T-cell (primary cell): ENCODE measurements around the gene GPR162. TPM values are rescaled to one million over a fixed set of nuclear protein-coding genes. Genes with fewer than 3 reads are reported as not detected.

Source experiments
- ATAC-seq, 4 experiments: fragments of 200-7000 bp in 3 of 4; fragments of 150-1000 bp in 1 of 4; cut with Tn5 transposase; replicated peaks in 1 of 4; 1 replicate in 3 of 4; 2 replicates in 1 of 4; pipeline ENCODE4 v1.10.0; 2021; ENCODE audit warnings: moderate library complexity in 3 of 4, mild to moderate bottlenecking in 2 of 4, moderate number of reproducible peaks in 1 of 4
- CTCF ChIA-PET, 2 donors: fragments of 300-600 bp; sonication (Branson Sonifier 250); formaldehyde crosslinking; loops; one replicate each; lab custom pipeline; 2022; ENCODE audit warnings: antibody characterized with exemption in 2 of 2; lab: Charles Lee
- POLR2A ChIA-PET, 2 donors: fragments of 300-600 bp; sonication (Branson Sonifier 250); formaldehyde crosslinking; loops; one replicate each; lab custom pipeline; 2022; ENCODE audit warnings: antibody characterized with exemption in 2 of 2; lab: Charles Lee
- DNase-seq, 35 experiments: peaks; one replicate each; pipeline versions ENCODE4 v3.0.0 to v3.0.0-alpha.2; 2013 to 2023
- H3K27ac ChIP-seq: one replicate; pipeline ENCODE4 v1.5.1; 2013; ENCODE audit warnings: low read length
- H3K27me3 ChIP-seq, 2 experiments: replicated peaks in 1 of 2; 1 replicate in 1 of 2; 2 replicates in 1 of 2; pipeline versions ENCODE4 v1.6.1 to v1.7.0; 2013; ENCODE audit warnings: low read length in 1 of 2, mixed read lengths in 1 of 2; ENCODE audit not compliant: control insufficient read depth in 2 of 2, insufficient read depth in 2 of 2; ENCODE audit errors: extremely low read depth in 1 of 2
- H3K36me3 ChIP-seq, 2 donors: 1 replicate in 1 of 2; 2 replicates in 1 of 2; pipeline versions ENCODE4 v1.6.1 to v1.7.0; 2013; ENCODE audit warnings: low read length in 1 of 2; ENCODE audit not compliant: control insufficient read depth in 2 of 2, insufficient read depth in 1 of 2; ENCODE audit errors: extremely low read depth in 1 of 2
- H3K4me1 ChIP-seq, 2 experiments: 1 replicate in 1 of 2; 2 replicates in 1 of 2; pipeline versions ENCODE4 v1.6.1 to v1.7.0; 2013; ENCODE audit warnings: low read length in 2 of 2, mixed read lengths in 1 of 2; ENCODE audit not compliant: insufficient read depth in 2 of 2, control insufficient read depth in 1 of 2; ENCODE audit errors: extremely low read depth in 1 of 2
- H3K4me3 ChIP-seq, 2 donors: 1 replicate in 1 of 2; 2 replicates in 1 of 2; pipeline versions ENCODE4 v1.5.1 to v1.7.0; 2013; ENCODE audit warnings: mild to moderate bottlenecking in 2 of 2, low read length in 1 of 2, moderate library complexity in 1 of 2; ENCODE audit not compliant: control insufficient read depth in 1 of 2; ENCODE audit errors: extremely low read depth in 1 of 2
- H3K9me3 ChIP-seq: 2 replicates; pipeline ENCODE4 v1.7.0; 2013
- H3K27ac Mint-ChIP-seq, 2 donors: one replicate each; pipeline ENCODE4 v1.8.0; 2020 to 2021; ENCODE audit warnings: mild to moderate bottlenecking in 2 of 2, mixed read lengths in 2 of 2
- H3K27me3 Mint-ChIP-seq, 2 donors: one replicate each; pipeline ENCODE4 v1.8.0; 2021 to 2022; ENCODE audit warnings: mixed read lengths in 2 of 2
- H3K36me3 Mint-ChIP-seq: one replicate; pipeline ENCODE4 v1.8.0; 2021; ENCODE audit warnings: mixed read lengths
- H3K4me1 Mint-ChIP-seq, 3 donors: one replicate each; pipeline ENCODE4 v1.8.0; 2020 to 2022; ENCODE audit warnings: mixed read lengths in 3 of 3, mild to moderate bottlenecking in 1 of 3
- H3K4me3 Mint-ChIP-seq, 3 donors: one replicate each; pipeline ENCODE4 v1.8.0; 2020 to 2022; ENCODE audit warnings: mild to moderate bottlenecking in 3 of 3, mixed read lengths in 3 of 3, moderate library complexity in 3 of 3
- H3K9me3 Mint-ChIP-seq, 3 donors: one replicate each; pipeline ENCODE4 v1.8.0; 2020 to 2022; ENCODE audit warnings: mixed read lengths in 3 of 3
- WGBS: methylation state at CpG from one replicate; pipeline ENCODE4 v1.1.5; 2013; ENCODE audit warnings: missing lambda C conversion rate; ENCODE audit not compliant: insufficient coverage; 5-methylcytosine and 5-hydroxymethylcytosine counted together
- total RNA-seq, 35 experiments: library from RNA in 6 of 35; stranded (reverse) in 6 of 35; fragments of 120-200 nt in 1 of 35; gene quantifications; one replicate each; pipeline versions ENCODE4 v1.2.1 to v1.2.4 and lab custom pipeline; 2013 to 2026

GPR162 gene
- total RNA-seq, 5 donors from 2014 or later (not counting 1 experiment from before 2014, with no cell fraction given): 0.13 to 0.46 TPM; not detected in 3

GRCh38 chr12:6851153-6851920 is 29.7 kb downstream of the GPR162 start, which contains the start of gene CDCA3:
CDCA3 (minus strand) TSS chr12:6851286; CDS start chr12:6850952, 334 bp downstream.
- Histone ChIP-seq H3K4me1 (peaks cover 20 to 34% of the 10 kb centered on the region in 2 experiments), H3K36me3 (peaks cover 7 to 15% of the 10 kb centered on the region in 2 donors), H3K27ac (peak within 1 kb of the TSS; percentile 94), H3K27me3 (no peaks in the 10 kb centered on the region), H3K4me3 (peak within 1 kb of the TSS; percentile 69 to 97), H3K9me3 (no peaks in the 10 kb centered on the region)
- Mint-ChIP-seq H3K9me3 (no peaks in the 10 kb centered on the region), H3K4me3 (peak within 1 kb of the TSS; percentile 79 to 98 (median 94)), H3K27me3 (no peaks in the 10 kb centered on the region), H3K4me1 (peaks cover 22 to 38% (median 33%) of the 10 kb centered on the region in 3 donors), H3K36me3 (peaks cover 6% of the 10 kb centered on the region), H3K27ac (peak within 1 kb of the TSS; percentile 98 to 99)
- ChIA-PET CTCF (interaction anchor here (0.5 to 3.9 kb wide), 28 partner anchors 16 to 1375 kb away, joined by 3 to 58 read pairs (median 4); partner anchors contain the start of genes C12orf57 (in 1 of the 2), COPS7A (in 1 of the 2), LPCAT3 (in 1 of the 2) and MLF2 (in 1 of the 2)), POLR2A (interaction anchor here (0.6 to 3.1 kb wide), 8 partner anchors 17 to 286 kb away, joined by 3 to 19 read pairs (median 7); partner anchors contain the start of genes C12orf57 (in 1 of the 2), ENO2 (in 1 of the 2), MLF2 (in 1 of the 2) and RNU7-1 (in 1 of the 2))
- DNase-seq (peak; percentile 73 to 96 (median 91)), ATAC-seq (peak; percentile 49 to 60 (median 57))
- 0% methylated on average over 18 of the region's 37 CpGs for WGBS

DNA sequence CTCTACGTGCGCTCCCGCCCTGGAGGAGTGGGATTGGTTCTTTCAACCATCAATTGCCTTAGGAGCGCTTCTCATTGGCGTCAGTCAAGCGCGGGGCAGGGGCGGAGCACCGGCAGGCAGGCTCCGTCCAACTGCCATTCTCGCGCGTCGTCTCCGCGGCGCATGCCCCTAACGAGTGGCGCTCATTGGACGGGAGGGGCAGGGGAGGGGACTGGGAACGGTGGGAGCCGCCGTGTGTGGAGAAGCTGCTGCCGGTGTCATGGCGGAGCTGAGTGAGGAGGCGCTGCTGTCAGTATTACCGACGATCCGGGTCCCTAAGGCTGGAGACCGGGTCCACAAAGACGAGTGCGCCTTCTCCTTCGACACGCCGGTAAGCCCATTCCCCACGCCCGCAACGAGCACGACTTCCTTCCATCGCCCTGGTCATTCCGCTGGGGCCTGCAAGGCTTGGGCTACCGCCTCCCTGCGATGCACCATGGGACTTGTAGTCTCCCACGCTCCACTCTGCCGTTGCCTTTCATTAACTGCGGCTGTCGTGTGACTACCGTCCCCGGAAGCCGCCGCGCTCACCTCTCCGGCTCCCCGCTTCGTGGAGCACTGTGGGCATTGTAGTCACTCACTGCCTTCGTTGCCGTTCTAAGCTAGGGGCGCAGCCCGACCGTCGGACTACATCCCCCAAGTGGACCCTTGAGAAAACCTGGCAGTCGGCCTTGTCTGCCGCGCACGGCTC is 30.5 kb downstream of the GPR162 start, which contains the start of gene USP5:
USP5 (plus strand) TSS at position 230 of the 730 bp plus-strand sequence; CDS start at position 260, 30 bp downstream.
- Histone ChIP-seq H3K36me3 (peaks cover 7 to 23% of the 10 kb centered on the region in 2 donors), H3K4me1 (peaks cover 20 to 34% of the 10 kb centered on the region in 2 experiments), H3K27ac (peak within 1 kb of the TSS; percentile 94), H3K27me3 (no peaks in the 10 kb centered on the region), H3K4me3 (peak within 1 kb of the TSS; percentile 69 to 97), H3K9me3 (no peaks in the 10 kb centered on the region)
- Mint-ChIP-seq H3K27me3 (no peaks in the 10 kb centered on the region), H3K9me3 (no peaks in the 10 kb centered on the region), H3K36me3 (peaks cover 9% of the 10 kb centered on the region), H3K4me3 (peak within 1 kb of the TSS; percentile 79 to 98 (median 94)), H3K4me1 (peaks cover 22 to 38% (median 33%) of the 10 kb centered on the region in 3 donors), H3K27ac (peak within 1 kb of the TSS; percentile 98 to 99)
- peak; percentile 78 to 81 (median 79) for ATAC-seq
- POLR2A ChIA-PET: interaction anchor here (0.5 to 3.1 kb wide), 12 partner anchors 15 to 380 kb away, joined by 3 to 19 read pairs (median 4); partner anchors contain the start of genes C12orf57 (in 1 of the 2), ENO2 (in 1 of the 2), LPCAT3 (in 1 of the 2) and LRRC23 (in 1 of the 2)
- DNase-seq: peak; percentile 92 to 100 (median 99)
- CTCF ChIA-PET: interaction anchor here (0.5 to 3.9 kb wide), 31 partner anchors 13 to 1374 kb away, joined by 3 to 58 read pairs (median 4); partner anchors contain the start of genes C12orf57 (in 1 of the 2), COPS7A (in 1 of the 2), LPCAT3 (in 1 of the 2) and MLF2 (in 1 of the 2)
- WGBS: under 1% methylated on average over 60 of the region's 65 CpGs

DNA sequence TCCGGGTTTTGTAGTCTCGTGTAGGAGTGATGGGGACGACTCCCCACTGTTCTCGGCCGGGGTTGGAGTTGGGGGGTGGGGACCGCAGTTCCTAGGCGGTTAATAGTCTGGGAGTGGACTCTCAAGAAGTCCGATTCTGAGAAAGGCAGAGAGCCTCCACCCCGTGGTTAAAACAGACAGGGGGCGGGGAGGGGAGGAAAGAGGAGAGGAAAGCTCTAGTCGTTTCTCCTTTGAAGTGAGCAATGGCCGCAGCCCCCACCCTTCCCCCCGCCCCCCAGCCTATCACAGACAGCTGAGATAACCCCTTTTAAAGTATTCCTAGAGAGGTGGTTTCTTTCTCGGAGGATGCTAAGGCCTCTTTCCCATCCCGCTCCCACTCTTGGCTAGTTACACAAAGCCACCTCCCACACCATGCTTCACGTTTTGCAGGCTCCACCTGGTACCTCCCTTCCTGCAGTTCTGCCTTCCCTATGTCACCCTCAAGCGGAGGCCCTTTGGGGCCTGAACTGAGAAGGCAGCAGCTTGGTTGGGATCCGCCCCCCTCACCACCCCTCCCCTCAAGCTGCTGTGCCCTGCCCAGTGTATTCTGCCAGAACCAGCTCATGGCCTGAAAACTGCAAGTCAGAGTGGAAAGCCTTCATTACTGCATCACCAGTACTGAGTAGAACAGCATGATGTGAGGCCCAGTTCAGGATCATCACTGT is 31.2 kb downstream of the GPR162 start:
- POLR2A ChIA-PET: interaction anchor here (0.5 to 3.1 kb wide), 12 partner anchors 14 to 381 kb away, joined by 3 to 19 read pairs (median 4); partner anchors contain the start of genes C12orf57 (in 1 of the 2), LPCAT3 (in 1 of the 2), LRRC23 (in 1 of the 2) and MLF2 (in 1 of the 2)

GRCh38 chr12:6853626-6854025 is 32.0 kb downstream of the GPR162 start:
- Mint-ChIP-seq H3K27me3 (no peaks in the 10 kb centered on the region), H3K36me3 (peaks cover 21% of the 10 kb centered on the region), H3K4me3 (peak overlapping the region; percentile 79 to 98 (median 94)), H3K4me1 (peaks cover 22 to 41% (median 33%) of the 10 kb centered on the region in 3 donors), H3K27ac (peak overlapping the region; percentile 98 to 99), H3K9me3 (no peaks in the 10 kb centered on the region)
- H3K4me3 ChIP-seq: no peak overlapping the region
- POLR2A ChIA-PET: interaction anchor here (0.5 to 3.1 kb wide), 6 partner anchors 19 to 339 kb away, joined by 3 to 19 read pairs (median 10); partner anchors contain the start of genes C12orf57 (in 1 of the 2), RNU7-1 (in 1 of the 2) and SPSB2 (in 1 of the 2)
- CTCF ChIA-PET: interaction anchor here (0.5 to 3.9 kb wide), 7 partner anchors 11 to 165 kb away, joined by 3 to 58 read pairs (median 5); partner anchors contain the start of genes SPSB2 (in 2 of the 2), LPCAT3 (in 1 of the 2) and PTMS (in 1 of the 2)
- no CpG with 5 or more reads among the region's 1 CpG for WGBS
- H3K27ac ChIP-seq: peak overlapping the region; percentile 60
- H3K4me1 ChIP-seq: peaks cover 20 to 34% of the 10 kb centered on the region in 2 experiments
- no peaks in the 10 kb centered on the region for H3K27me3 ChIP-seq
- peaks cover 10 to 38% of the 10 kb centered on the region in 2 donors for H3K36me3 ChIP-seq
- DNase-seq (no peak), ATAC-seq (no peak)
- H3K9me3 ChIP-seq: no peaks in the 10 kb centered on the region

More for the DNA sequence above, 31.2 kb downstream of the GPR162 start:
- Mint-ChIP-seq H3K4me3 (peak overlapping the region; percentile 79 to 98 (median 94)), H3K4me1 (peaks cover 22 to 41% (median 33%) of the 10 kb centered on the region in 3 donors), H3K27me3 (no peaks in the 10 kb centered on the region), H3K9me3 (no peaks in the 10 kb centered on the region), H3K36me3 (peaks cover 17% of the 10 kb centered on the region), H3K27ac (peak overlapping the region; percentile 98 to 99)
- H3K27ac ChIP-seq: peak overlapping the region; percentile 60
- ATAC-seq: peak in 2 of 4 experiments; percentile 0 to 4
- peak in 32 of 35 experiments; percentile 25 to 68 (median 48) for DNase-seq
- H3K4me3 ChIP-seq: peak overlapping the region; percentile 69 to 97
- H3K27me3 ChIP-seq: no peaks in the 10 kb centered on the region
- CTCF ChIA-PET: interaction anchor here (0.6 to 3.9 kb wide), 20 partner anchors 13 to 518 kb away, joined by 3 to 58 read pairs (median 5); partner anchors contain the start of genes SPSB2 (in 2 of the 2), C12orf57 (in 1 of the 2), LPCAT3 (in 1 of the 2) and P3H3 (in 1 of the 2)
- 0% methylated on average over 4 of the region's 18 CpGs for WGBS
- H3K4me1 ChIP-seq: peaks cover 20 to 34% of the 10 kb centered on the region in 2 experiments
- H3K36me3 ChIP-seq: peaks cover 7 to 30% of the 10 kb centered on the region in 2 donors
- no peaks in the 10 kb centered on the region for H3K9me3 ChIP-seq

GRCh38 chr12:6854036-6854435 is 32.4 kb downstream of the GPR162 start:
- peaks cover 22 to 41% (median 33%) of the 10 kb centered on the region in 3 donors for H3K4me1 Mint-ChIP-seq
- H3K4me3 Mint-ChIP-seq: peak overlapping the region in 2 of 3 donors; percentile 79 to 98
- DNase-seq: no peak
- no peak overlapping the region for H3K4me3 ChIP-seq
- H3K4me1 ChIP-seq: peaks cover 20 to 34% of the 10 kb centered on the region in 2 experiments
- H3K36me3 Mint-ChIP-seq: peaks cover 21% of the 10 kb centered on the region
- peak overlapping the region; percentile 98 to 99 for H3K27ac Mint-ChIP-seq
- ATAC-seq: no peak
- ChIA-PET CTCF (interaction anchor here (0.5 to 3.9 kb wide), 6 partner anchors 11 to 164 kb away, joined by 3 to 58 read pairs (median 4); partner anchors contain the start of genes SPSB2 (in 2 of the 2), LPCAT3 (in 1 of the 2) and PTMS (in 1 of the 2)), POLR2A (interaction anchor here (0.6 to 3.1 kb wide), 6 partner anchors 19 to 164 kb away, joined by 3 to 19 read pairs (median 7); partner anchors contain the start of genes C12orf57 (in 1 of the 2), RNU7-1 (in 1 of the 2) and SPSB2 (in 1 of the 2))
- H3K27ac ChIP-seq: peak overlapping the region; percentile 60
- no peaks in the 10 kb centered on the region for H3K27me3 ChIP-seq
- H3K9me3 ChIP-seq: no peaks in the 10 kb centered on the region
- no peaks in the 10 kb centered on the region for H3K9me3 Mint-ChIP-seq
- 92% methylated on average over 5 of the region's 6 CpGs for WGBS
- H3K27me3 Mint-ChIP-seq: no peaks in the 10 kb centered on the region
- peaks cover 10 to 42% of the 10 kb centered on the region in 2 donors for H3K36me3 ChIP-seq
